NCI-H2107 (cell line): ENCODE data around the gene GRM3.

Source experiments
- DNase-seq: peaks from one replicate; lab custom pipeline; 2025; lab: John Stamatoyannopoulos, UW

GRM3 gene

GRCh38 chr7:86692755-86693154 lies 49.0 kb downstream of the GRM3 start:
- DNase-seq: no peak

GRCh38 chr7:86706406-86706805 lies 62.7 kb downstream of the GRM3 start:
- no peak for DNase-seq

GRCh38 chr7:86708031-86708680 lies 64.4 kb downstream of the GRM3 start:
- no peak for DNase-seq

DNA sequence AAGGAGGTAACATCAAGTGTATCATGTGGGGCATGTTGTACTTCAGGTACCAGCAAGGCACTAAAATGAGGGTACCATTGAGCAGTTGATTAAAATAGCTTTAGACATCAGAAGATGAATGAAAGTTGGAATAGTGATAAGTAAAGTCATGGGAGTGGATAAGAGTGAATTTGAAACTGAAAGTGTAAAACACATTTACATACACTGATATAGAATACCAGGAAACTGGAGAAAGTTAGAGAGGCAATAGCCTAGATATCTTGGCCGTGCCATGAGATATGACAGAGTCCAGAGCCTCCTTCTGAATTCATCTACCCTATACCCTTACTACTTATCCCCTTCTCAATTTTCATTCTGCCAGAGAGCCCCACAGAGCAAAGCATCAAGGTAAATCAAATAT lies 76.6 kb downstream of the GRM3 start:
- DNase-seq: no peak

DNA sequence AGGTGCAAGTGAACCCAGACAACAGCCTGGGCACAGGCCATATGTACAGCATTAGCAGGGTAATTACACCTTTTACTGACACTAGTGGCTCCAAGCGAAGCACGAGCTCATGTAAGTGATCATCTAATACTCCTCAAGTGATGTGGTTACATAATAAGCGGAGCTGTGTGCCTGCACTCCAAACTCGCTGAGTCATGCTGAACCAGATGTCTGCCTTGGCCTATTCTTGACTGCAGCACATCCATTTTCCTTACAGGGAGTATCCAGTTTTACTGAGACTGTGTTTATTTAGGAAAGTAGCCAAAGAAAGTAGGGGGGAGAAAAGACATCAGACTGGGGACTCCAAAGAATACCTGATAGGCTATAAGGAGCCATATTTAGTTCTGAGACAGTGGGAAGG lies 90.1 kb downstream of the GRM3 start:
- no peak for DNase-seq

DNA sequence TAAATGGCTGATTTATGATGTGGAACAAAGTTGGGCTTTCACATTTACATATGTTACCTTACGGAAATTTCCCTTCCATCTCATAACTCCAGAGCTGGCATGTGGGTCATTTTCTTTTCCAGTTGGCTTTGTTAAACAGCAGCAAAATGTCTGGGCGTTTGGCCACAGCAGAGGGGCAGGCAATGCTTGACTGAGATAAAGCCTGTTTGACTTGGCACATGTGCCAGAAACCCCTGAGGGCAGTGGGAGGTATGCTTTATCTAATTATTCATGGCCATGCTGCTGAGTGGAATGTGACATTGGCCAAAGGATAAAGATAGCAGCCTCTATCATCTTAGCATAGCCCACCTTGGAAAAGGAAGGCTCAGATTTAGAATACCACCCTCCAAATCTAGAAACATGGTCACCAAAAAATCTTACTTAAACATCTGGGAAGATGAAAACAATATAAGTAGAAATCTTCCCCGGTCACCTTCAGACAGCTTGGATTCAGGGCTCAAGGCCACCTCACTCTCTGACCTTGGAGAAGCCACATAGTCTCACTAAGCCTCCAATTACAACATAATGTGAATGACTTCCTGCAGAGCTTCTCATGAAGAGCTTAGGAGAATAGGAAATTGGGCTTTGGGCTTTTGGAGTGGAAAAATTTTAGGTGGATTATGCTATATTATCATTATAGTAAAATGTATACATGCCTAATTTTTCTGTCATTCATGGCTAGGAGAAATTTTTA lies 101.5 kb downstream of the GRM3 start:
- no peak for DNase-seq

GRCh38 chr7:86747698-86748097 lies 104.0 kb downstream of the GRM3 start:
- DNase-seq: peak; percentile 10

DNA sequence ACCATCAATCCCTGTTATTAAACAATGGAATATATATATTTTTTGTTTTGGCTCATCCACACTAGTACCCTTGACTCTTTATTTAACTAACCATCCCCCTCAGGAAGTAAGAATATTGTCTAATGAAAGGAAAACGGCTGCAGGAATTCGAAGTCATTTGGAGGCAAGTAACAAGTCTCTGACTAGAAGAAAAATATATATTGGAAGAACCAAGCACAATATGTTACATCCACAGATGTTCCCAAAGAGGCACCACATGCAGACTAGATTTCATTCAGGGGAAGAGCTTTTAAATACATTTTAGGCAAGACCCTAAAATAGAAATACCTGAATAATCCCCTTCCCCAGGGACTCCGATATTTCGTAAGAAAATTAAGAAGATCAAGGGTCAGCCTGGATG lies 104.5 kb downstream of the GRM3 start:
- DNase-seq: no peak

DNA sequence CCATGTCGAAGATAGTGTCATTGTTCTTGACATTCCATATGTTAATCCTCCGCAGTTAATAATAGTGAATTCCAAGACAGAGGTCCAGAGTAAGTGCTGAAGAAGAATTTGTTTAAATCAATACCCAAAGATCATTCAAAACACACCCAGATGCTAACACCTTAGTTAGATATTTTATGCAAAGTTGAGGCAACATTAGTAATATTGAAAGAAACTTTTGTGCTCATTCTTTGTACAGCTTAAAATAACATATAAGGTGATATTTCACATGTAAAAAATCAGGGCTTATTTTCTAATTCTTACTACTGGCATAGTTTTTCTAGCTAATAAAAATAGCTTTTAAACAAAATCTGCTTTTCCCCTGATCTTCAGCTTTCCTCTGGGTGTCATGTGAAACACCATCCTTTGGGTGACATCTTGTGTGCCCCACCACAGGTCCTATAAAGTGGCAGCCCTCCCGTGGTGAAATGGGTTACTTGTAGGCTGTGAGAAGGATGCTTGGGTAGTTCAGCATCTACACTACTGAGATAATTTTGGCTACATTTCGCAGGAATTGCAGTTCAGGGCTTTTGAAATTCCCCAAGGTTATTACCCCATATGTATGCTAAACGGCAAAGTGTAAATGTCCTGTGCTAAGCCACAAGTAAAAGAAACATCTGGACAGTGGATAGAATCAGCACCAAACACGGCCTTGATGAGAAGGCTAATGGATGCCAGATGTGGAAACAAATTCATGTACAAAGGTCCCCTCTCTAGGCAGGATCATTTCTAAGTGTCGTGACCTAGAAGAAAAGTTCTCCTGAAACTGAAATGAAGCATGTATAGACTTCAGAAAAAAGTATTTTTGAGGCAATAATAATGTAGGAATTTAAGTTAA lies 105.4 kb downstream of the GRM3 start:
- no peak for DNase-seq

DNA sequence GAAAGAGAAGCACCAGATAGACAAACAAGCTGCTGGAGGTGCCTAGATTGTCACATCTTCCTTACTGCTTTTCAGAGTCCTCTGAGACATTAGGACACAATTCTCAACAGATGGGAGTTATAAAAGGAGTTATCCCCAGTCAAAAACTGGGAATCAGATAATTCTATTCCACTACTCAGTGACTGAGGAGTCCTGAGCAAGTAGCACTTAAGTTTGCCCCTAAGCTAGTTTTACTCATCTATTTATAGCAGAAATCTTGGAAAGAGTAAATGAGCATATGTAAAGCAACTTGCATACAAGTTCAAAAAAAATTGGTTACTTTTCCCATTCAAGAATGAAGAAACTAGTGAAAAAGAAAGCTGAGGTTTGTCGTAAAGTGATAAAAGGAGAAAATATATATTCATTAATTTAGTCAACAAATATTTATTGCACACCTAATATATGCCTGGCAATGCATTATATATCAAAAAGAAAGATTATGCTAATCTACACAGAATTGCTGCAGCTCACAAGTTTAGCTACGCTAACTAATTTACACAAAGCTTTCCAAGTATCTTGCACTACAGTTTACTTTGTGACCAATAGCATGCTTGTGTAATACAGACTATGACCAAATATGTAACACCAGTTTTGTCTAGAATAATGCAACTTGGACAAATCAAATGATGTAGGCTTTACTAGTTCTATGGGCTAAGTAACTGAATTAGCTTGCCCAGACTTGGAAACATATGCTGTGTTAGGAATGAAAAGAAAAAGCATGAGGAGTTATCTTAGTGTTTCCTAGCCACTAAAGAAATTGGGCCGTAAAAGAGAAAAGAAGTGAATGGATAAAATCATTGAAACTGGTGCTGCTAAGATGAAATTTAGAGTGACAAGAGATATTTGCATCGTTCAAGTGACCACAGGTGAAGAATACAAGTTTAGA lies 106.3 kb downstream of the GRM3 start:
- no peak for DNase-seq

DNA sequence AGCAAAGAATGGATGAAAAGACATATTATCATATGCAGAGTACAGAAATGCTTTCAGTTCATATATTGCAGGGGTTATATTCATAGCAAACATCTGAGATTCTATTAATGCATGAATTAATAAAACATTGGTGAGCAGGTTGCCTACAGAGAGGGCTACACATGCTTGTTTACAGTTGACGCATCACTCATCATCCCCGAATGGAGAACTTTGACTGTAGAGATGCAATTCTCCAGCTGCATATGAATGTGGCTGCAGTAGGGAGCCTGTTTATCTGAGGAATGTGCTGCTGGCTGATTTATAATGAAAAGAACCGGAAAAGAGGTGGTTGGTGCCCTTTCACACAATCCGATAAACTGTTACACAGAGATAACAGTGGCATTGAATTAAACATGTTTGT lies 116.5 kb downstream of the GRM3 start:
- DNase-seq: no peak

- no peak for DNase-seq
Observed at GRCh38 chr7:86762129-86762528, 118.4 kb downstream of the GRM3 start.

DNA sequence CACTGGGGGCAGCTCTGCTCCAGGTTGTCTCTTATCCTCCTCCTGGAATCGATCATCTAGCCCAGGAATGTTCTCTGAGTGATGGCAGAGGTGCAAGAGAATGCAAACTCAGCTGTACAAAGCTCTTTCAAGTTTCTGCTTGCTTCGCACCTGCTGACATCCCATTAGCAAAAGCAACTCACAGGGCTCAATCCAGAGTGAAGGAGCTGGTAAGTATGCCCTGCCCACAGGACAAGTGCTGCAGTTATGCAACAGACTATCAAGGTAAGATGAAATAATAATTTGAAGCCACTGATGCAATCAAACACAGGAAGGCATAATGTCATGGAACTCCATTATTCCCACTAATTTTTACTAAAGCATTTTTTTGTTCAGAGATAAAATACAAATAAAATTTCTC lies 122.2 kb downstream of the GRM3 start:
- no peak for DNase-seq

DNA sequence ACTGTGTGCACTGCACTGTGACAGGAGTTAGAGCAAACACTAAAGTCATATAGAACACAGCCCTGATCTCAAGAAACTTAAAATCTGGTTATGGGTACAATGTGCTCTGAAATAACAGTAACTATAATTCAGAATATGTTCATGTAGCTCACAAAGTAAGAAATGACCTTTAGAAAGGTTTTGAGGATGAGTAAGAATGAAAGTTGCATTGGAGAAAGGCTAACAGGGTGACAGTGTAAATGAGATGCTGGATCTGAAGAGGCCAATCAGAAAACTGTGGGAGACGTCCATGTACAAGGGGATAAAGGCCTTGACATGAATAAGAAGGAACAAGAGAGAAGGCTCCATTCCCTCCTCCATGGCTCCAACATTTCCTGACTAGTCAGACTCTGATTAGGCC lies 124.7 kb downstream of the GRM3 start:
- no peak for DNase-seq

DNA sequence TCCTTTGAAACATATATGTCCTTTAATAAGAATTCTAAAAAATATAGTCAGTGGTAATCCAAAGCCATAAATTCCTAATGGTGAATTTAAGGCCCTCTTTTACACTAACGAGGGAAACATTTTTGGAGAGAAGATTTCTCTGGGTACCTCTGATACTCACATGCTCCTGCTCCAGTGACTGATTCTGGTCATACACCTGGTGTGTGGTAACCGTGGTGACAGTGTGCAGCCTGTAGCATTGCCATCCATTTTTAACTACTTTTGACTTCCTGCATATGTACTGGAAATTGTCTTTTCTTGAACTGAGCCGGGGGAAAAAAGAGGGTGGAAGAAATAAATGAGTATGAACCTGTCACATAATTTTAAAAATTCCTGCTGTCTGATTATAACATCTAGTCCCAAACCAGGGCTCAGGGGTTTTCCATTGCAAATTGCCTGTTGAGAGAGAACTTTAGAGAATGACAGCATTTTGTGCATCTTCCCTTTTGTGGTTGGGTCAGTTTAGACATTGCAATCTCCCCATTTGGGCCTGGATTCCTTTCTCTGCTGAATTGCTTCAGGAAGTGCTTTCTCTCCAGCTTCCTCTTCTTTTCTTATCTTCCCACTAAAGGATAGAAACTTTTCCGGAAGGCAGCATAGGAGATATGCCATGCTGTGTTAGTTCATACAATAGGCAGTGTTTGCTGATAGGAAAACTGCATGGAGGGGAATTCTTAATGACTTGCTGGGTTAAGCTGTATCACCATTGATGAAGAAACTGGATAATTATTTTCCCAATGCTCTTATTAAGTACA lies 125.5 kb downstream of the GRM3 start:
- no peak for DNase-seq

DNA sequence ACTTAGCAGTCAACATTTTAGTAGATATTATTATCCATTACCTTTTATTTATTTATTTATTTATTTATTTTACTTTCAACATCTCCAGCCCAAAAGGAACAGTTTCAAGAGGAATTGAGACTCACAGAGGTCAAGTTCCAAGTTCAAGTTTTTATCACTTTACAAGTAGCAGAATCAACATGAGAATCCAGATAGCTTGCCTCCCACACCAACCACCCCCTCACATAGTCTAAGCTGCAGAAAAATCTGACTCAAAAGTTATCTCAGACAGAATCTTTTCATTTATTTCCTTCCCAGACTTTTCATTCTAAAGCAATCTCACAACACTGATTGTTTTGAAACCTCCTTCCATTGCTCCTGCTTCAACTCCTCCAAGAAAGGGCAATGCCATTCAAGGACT lies 129.6 kb downstream of the GRM3 start:
- DNase-seq: no peak

DNA sequence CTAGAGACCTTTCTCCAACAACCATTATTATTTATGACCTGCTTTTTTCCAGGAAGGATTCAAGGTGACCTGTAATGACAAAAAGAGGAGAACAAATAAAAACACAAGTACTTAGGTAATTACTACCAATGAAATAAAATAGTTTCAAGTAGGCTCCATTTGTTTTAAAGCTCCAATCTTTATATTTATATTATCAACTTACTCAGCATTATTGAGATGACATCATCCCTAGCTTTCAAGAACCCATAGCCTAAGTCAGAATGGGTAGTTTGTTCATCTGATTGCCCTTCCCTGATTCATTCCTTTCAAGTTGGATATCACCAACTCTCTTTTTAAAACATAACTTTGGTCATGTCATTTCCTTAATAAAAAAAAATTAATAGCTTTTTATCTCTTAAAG lies 131.5 kb downstream of the GRM3 start:
- no peak for DNase-seq

DNA sequence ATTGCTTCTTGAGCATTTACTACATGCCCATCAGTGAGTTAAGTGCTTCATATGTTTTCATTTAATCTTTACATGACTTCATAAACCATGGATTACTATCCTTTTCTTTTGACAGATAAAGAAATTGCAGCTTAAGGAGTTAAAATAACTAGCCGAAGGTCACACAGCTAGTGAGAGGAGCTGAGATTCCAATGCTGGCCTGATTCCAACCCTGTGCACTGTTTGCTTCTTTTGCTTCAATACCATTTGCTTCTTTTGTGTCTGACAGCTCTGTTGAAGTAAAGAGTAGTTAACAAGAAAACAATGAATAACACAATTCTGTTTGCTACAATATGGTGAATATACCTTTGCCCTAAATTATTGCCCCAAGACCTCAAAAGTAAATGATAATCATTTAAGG lies 132.4 kb downstream of the GRM3 start:
- no peak for DNase-seq

DNA sequence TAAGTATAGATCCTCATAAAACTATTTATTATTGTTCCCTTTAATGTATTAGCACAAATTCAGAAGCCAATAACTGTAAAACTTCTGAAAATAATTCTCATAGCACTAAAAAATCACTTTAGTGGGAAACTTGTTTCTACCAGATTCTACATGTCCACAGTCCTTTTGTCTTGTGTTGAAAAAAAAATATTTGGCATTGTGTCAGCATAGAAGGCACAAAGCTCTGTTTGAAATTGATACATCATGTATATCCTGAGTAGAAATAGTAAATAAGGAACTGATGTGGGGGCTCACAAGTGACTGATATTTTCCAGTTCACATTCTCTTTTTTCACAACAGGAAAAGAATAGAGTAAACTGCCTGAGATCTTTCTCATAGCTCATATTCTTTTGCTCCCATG lies 134.6 kb downstream of the GRM3 start:
- no peak for DNase-seq

DNA sequence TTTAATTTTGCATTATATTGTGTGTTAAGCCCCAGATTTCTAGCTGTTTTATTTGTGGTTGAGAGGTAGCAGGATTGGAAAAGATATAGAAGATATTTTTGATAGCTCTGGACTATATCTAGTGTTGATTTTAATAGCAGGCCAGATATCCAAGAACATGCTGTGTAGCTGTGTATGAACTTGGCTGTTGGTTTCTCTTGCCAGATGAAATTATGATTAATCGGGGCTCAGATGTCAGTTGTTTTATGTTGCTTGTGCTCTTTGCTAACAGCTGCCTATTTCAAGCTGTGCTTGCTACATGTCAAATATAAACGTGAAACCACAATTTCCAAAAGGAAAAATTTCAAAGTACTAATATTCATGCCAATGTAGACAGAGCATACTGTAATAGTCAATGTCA lies 141.1 kb downstream of the GRM3 start:
- peak; percentile 15 for DNase-seq

DNA sequence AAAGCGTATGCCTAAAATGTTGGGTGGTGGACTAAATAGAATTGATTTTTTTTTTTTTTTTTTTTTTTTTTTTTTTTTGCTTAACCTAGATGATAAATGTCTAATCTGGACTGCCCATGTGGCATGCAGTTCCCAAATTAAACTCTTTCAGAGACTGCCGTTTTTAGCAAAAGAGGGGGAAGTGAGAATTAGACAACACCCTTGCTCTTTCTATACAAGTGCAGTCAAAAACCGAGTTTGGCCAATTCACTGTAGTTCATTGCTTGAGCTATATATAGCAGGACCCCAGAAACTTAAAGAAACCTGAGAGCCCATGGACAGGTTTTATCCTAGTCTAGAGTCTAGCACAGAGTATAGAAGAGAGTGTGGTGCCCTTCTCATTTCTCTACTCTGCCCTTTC lies 141.9 kb downstream of the GRM3 start:
- DNase-seq: no peak
